Sigmoid colon (tissue), 7 donors: ENCODE results near the gene RTP1. TPM values are rescaled to one million over a fixed set of nuclear protein-coding genes. Genes with fewer than 3 reads are reported as not detected.

Experiments
- DNase-seq: peaks from one replicate; pipeline ENCODE4 v3.0.0-alpha.2; 2019
- H3K27ac ChIP-seq, 4 donors: fragments of 200-600 bp; sonication (generic); one replicate each; pipeline ENCODE4 v1.5.1; 2016 to 2019; ENCODE audit warnings: mild to moderate bottlenecking in 1 of 4
- H3K27me3 ChIP-seq, 3 donors: fragments of 200-600 bp; sonication (generic); one replicate each; pipeline ENCODE4 v1.5.1; 2019; ENCODE audit warnings: mild to moderate bottlenecking in 1 of 3
- H3K36me3 ChIP-seq, 4 donors: fragments of 200-600 bp; sonication (generic); one replicate each; pipeline ENCODE4 v1.5.1; 2016 to 2019
- H3K4me1 ChIP-seq, 4 donors: fragments of 200-600 bp; sonication (generic); one replicate each; pipeline ENCODE4 v1.5.1; 2017 to 2019
- H3K4me3 ChIP-seq, 4 donors: fragments of 200-600 bp; sonication (generic); one replicate each; pipeline ENCODE4 v1.5.1; 2017 to 2019; ENCODE audit warnings: mild to moderate bottlenecking in 2 of 4, moderate library complexity in 1 of 4
- H3K9me3 ChIP-seq, 4 donors: fragments of 200-600 bp in 3 of 4; sonication (generic) in 3 of 4; one replicate each; pipeline versions ENCODE4 v1.5.1 to v1.6.1; 2013 to 2019
- CTCF ChIP-seq, 4 experiments: fragments of 450-650 bp in 3 of 4; fragments of 200-600 bp in 1 of 4; IDR thresholded peaks; one replicate each; pipeline ENCODE4 v1.5.1; 2016 to 2019; ENCODE audit warnings: antibody characterized with exemption in 4 of 4, mild to moderate bottlenecking in 3 of 4, moderate library complexity in 2 of 4
- EP300 ChIP-seq, 4 donors: sonication (generic); formaldehyde crosslinking; IDR thresholded peaks; one replicate each; pipeline ENCODE4 v1.6.1; 2017; ENCODE audit warnings: antibody characterized with exemption in 4 of 4
- POLR2A ChIP-seq, 2 donors: fragments of 450-650 bp; IDR thresholded peaks; one replicate each; pipeline ENCODE4 v1.6.1; 2016; ENCODE audit warnings: antibody characterized with exemption in 2 of 2, mild to moderate bottlenecking in 2 of 2, moderate library complexity in 2 of 2
- POLR2AphosphoS5 ChIP-seq, 4 donors: sonication (generic); formaldehyde crosslinking; IDR thresholded peaks; one replicate each; pipeline ENCODE4 v1.6.1; 2017; ENCODE audit warnings: antibody characterized with exemption in 4 of 4
- WGBS, 2 donors: extraction: QIAGEN DNeasy Blood & Tissue Kit; methylation state at CpG; one replicate each; pipeline ENCODE4 v1.1.7; 2013; 5-methylcytosine and 5-hydroxymethylcytosine counted together
- intact Hi-C: fragments of 100-400 bp; cut with DNase I; formaldehyde crosslinking; loops from one replicate; pipeline ENCODE4 v1.15.1; 2023
- polyA plus RNA-seq, 3 donors: library from polyadenylated mRNA; stranded (reverse); fragments of 200-250 nt; gene quantifications; one replicate each; pipeline ENCODE4 v1.2.3, GENCODE V29; 2013
- total RNA-seq, 4 donors: library from RNA; depleted of rRNA; stranded (reverse); fragments of >200 nt; gene quantifications; one replicate each; pipeline ENCODE4 v1.1.0, GENCODE V29; 2016
- donor health status: healthy with polysubstance abuse.
- donor health status: Bipolar disorder and iron deficiency.
- donor health status: healthy.

Gene RTP1
- total and polyA plus RNA-seq, 7 donors, result 0.04 TPM; not detected in 6

GRCh38 chr3:187210091-187210490 lies 12.8 kb downstream of the RTP1 start:
- intact Hi-C loops, result no loop called here
- Histone ChIP-seq H3K27me3 (no peaks in the 10 kb centered on the region), H3K4me3 (no peak overlapping the region), H3K9me3 (no peaks in the 10 kb centered on the region), H3K27ac (peak overlapping the region; percentile 3 to 76 (median 74)), H3K36me3 (no peaks in the 10 kb centered on the region), H3K4me1 (peaks cover 0 to 72% (median 71%) of the 10 kb centered on the region in 4 donors)
- DNase-seq, result no peak
- WGBS, 2 donors, result 71 to 75% methylated on average over 1 of the region's 1 CpG
- no peak for TF ChIP-seq EP300 (IDR thresholded peaks at IDR 0.05)
- no peak for TF ChIP-seq CTCF (IDR thresholded peaks at IDR 0.05)
- no peak for TF ChIP-seq POLR2AphosphoS5 (IDR thresholded peaks at IDR 0.05)
- no peak for TF ChIP-seq POLR2A (IDR thresholded peaks at IDR 0.05)

GRCh38 chr3:187210545-187211327 lies 13.4 kb downstream of the RTP1 start:
- TF ChIP-seq EP300 (IDR thresholded peaks at IDR 0.05) (no peak), CTCF (IDR thresholded peaks at IDR 0.05) (no peak), POLR2AphosphoS5 (IDR thresholded peaks at IDR 0.05) (no peak), POLR2A (IDR thresholded peaks at IDR 0.05) (no peak)
- WGBS, 2 donors, result 46 to 71% methylated on average over 6 of the region's 6 CpGs
- Histone ChIP-seq H3K9me3 (no peaks in the 10 kb centered on the region), H3K4me1 (peaks cover 0 to 70% (median 67%) of the 10 kb centered on the region in 4 donors), H3K27ac (peak overlapping the region in 3 of 4 donors; percentile 55 to 76 (median 76)), H3K4me3 (no peak overlapping the region), H3K36me3 (no peaks in the 10 kb centered on the region), H3K27me3 (no peaks in the 10 kb centered on the region)
- no peak for DNase-seq
- intact Hi-C loops, result no loop called here

- Histone ChIP-seq H3K27ac (peak overlapping the region in 3 of 4 donors; percentile 55 to 76 (median 76)), H3K27me3 (no peaks in the 10 kb centered on the region), H3K4me1 (peaks cover 0 to 61% (median 59%) of the 10 kb centered on the region in 4 donors), H3K36me3 (no peaks in the 10 kb centered on the region), H3K9me3 (no peaks in the 10 kb centered on the region), H3K4me3 (no peak overlapping the region)
- WGBS, 2 donors, result 84 to 88% methylated on average over 3 of the region's 3 CpGs
- no peak for DNase-seq
- intact Hi-C loops, result no loop called here
- TF ChIP-seq CTCF (IDR thresholded peaks at IDR 0.05), result no peak
- TF ChIP-seq POLR2AphosphoS5 (IDR thresholded peaks at IDR 0.05), result no peak
- no peak for TF ChIP-seq EP300 (IDR thresholded peaks at IDR 0.05)
- TF ChIP-seq POLR2A (IDR thresholded peaks at IDR 0.05), result no peak
Measured at GRCh38 chr3:187211532-187212195, 14.4 kb downstream of the RTP1 start.

- no peaks in the 10 kb centered on the region for H3K9me3 ChIP-seq
- H3K4me3 ChIP-seq, result no peak overlapping the region
- intact Hi-C loops, result no loop called here
- H3K4me1 ChIP-seq, result peaks cover 0 to 56% (median 55%) of the 10 kb centered on the region in 4 donors
- no peaks in the 10 kb centered on the region for H3K27me3 ChIP-seq
- 86 to 91% methylated on average over 3 of the region's 3 CpGs for WGBS, 2 donors
- no peak for DNase-seq
- TF ChIP-seq POLR2AphosphoS5 (IDR thresholded peaks at IDR 0.05) (no peak), POLR2A (IDR thresholded peaks at IDR 0.05) (no peak), CTCF (IDR thresholded peaks at IDR 0.05) (no peak), EP300 (IDR thresholded peaks at IDR 0.05) (no peak)
- H3K27ac ChIP-seq, result peak overlapping the region in 3 of 4 donors; percentile 55 to 76 (median 76)
- H3K36me3 ChIP-seq, result no peaks in the 10 kb centered on the region
Measured at GRCh38 chr3:187212196-187212545, 14.9 kb downstream of the RTP1 start.
